GM23248 (cell line): ENCODE results near the gene SERPINB2. TPM values are rescaled to one million over a fixed set of nuclear protein-coding genes. Genes with fewer than 3 reads are reported as not detected.

Source experiments
- DNase-seq: peaks from one replicate; pipeline ENCODE4 v3.0.0-alpha.2; 2015
- H2AFZ ChIP-seq: fragments of 200-600 bp; sonication (generic); 2 replicates; pipeline ENCODE4 v1.6.1; 2016; ENCODE audit warnings: antibody characterized with exemption
- H3F3A ChIP-seq: fragments of 200-600 bp; sonication (generic); 2 replicates; pipeline ENCODE4 v1.6.1; 2016; ENCODE audit warnings: mild to moderate bottlenecking, antibody characterized with exemption, mixed run types; ENCODE audit not compliant: insufficient read depth
- H3K27ac ChIP-seq: fragments of 200-600 bp; sonication (generic); 2 replicates; pipeline ENCODE4 v1.5.1; 2016; ENCODE audit warnings: mild to moderate bottlenecking
- H3K27me3 ChIP-seq: fragments of 200-600 bp; sonication (generic); replicated peaks from 2 replicates; pipeline ENCODE4 v1.6.1; 2016; ENCODE audit warnings: mild to moderate bottlenecking; ENCODE audit not compliant: insufficient read depth
- H3K36me3 ChIP-seq: fragments of 200-600 bp; sonication (generic); 2 replicates; pipeline ENCODE4 v1.6.1; 2016; ENCODE audit warnings: low read depth, mild to moderate bottlenecking
- H3K4me1 ChIP-seq: fragments of 200-600 bp; sonication (generic); 2 replicates; pipeline ENCODE4 v1.6.1; 2016; ENCODE audit warnings: mild to moderate bottlenecking; ENCODE audit not compliant: insufficient read depth
- H3K4me2 ChIP-seq: fragments of 200-600 bp; sonication (generic); one replicate; pipeline ENCODE4 v1.6.1; 2016; ENCODE audit warnings: mild to moderate bottlenecking; ENCODE audit not compliant: unreplicated experiment
- H3K4me3 ChIP-seq: fragments of 200-600 bp; sonication (generic); 2 replicates; pipeline ENCODE4 v1.5.1; 2016; ENCODE audit warnings: mild to moderate bottlenecking
- H3K79me2 ChIP-seq: fragments of 200-600 bp; sonication (generic); 2 replicates; pipeline ENCODE4 v1.6.1; 2016; ENCODE audit warnings: mild to moderate bottlenecking; ENCODE audit not compliant: insufficient read depth
- H3K9ac ChIP-seq: fragments of 200-600 bp; sonication (generic); 2 replicates; pipeline ENCODE4 v1.6.1; 2016; ENCODE audit warnings: mild to moderate bottlenecking
- H3K9me2 ChIP-seq: fragments of 200-600 bp; sonication (generic); 2 replicates; pipeline ENCODE4 v1.6.1; 2016; ENCODE audit warnings: mixed run types, mild to moderate bottlenecking, moderate library complexity; ENCODE audit not compliant: insufficient read depth
- H3K9me3 ChIP-seq: fragments of 200-600 bp; sonication (generic); one replicate; pipeline ENCODE4 v1.6.1; 2017; ENCODE audit warnings: low read depth
- H4K20me1 ChIP-seq: fragments of 200-600 bp; sonication (generic); 2 replicates; pipeline ENCODE4 v1.6.0; 2016; ENCODE audit not compliant: insufficient read depth
- EZH2 ChIP-seq: fragments of 200-600 bp; sonication (generic); IDR thresholded peaks from 2 replicates; pipeline ENCODE4 v1.6.1; 2018; ENCODE audit warnings: antibody characterized with exemption, mild to moderate bottlenecking; ENCODE audit not compliant: insufficient read depth, poor library complexity, severe bottlenecking
- EZH2phosphoT487 ChIP-seq: fragments of 200-600 bp; sonication (generic); IDR thresholded peaks from 2 replicates; pipeline ENCODE4 v1.6.1; 2018; ENCODE audit warnings: antibody characterized with exemption, moderate library complexity, mild to moderate bottlenecking, low read depth; ENCODE audit not compliant: insufficient read depth
- WGBS, 2 experiments: methylation state at CpG; one replicate each; pipeline ENCODE4 v1.1.6; 2015 to 2017; ENCODE audit warnings: low lambda C conversion rate in 2 of 2, low coverage in 1 of 2; ENCODE audit errors: missing lambda C conversion rate in 2 of 2; 5-methylcytosine and 5-hydroxymethylcytosine counted together
- in situ Hi-C: fragments of 300-500 bp; cut with MboI; formaldehyde crosslinking; loops from 2 replicates; pipeline ENCODE4 v1.15.0; 2020
- polyA plus RNA-seq: library from polyadenylated mRNA; unstranded; fragments of >200 nt; fragmentation: Nextera tagmentation; extraction: Ambion mirVana; gene quantifications from 2 replicates; pipeline ENCODE4 v1.2.1, GENCODE V29; 2016
- total RNA-seq: library from RNA; depleted of rRNA; stranded (reverse); fragments of >200 nt; shearing (Covaris generic); gene quantifications from 2 replicates; pipeline ENCODE4 v1.2.3, GENCODE V29; 2014

Gene SERPINB2
- total and polyA plus RNA-seq, 2 experiments from 2014 or later = 6.1 to 10.7 TPM

GRCh38 chr18:63888470-63889190, 1.1 kb downstream of the SERPINB2 start:
- peak; percentile 44 for DNase-seq
- peaks cover 22% of the 10 kb centered on the region for H3K4me1 ChIP-seq
- H3K27me3 ChIP-seq = no peaks in the 10 kb centered on the region
- no peak for TF ChIP-seq EZH2
- TF ChIP-seq EZH2phosphoT487 = no peak
- H3K27ac ChIP-seq = no peak overlapping the region
- 0% methylated on average over 1 of the region's 1 CpG for WGBS, 2 experiments
- no peak overlapping the region for H3K9ac ChIP-seq
- H3K36me3 ChIP-seq = no peaks in the 10 kb centered on the region
- no peaks in the 10 kb centered on the region for H3K9me3 ChIP-seq
- H3F3A ChIP-seq = no peaks in the 10 kb centered on the region
- no peaks in the 10 kb centered on the region for H3K9me2 ChIP-seq
- H4K20me1 ChIP-seq = no peaks in the 10 kb centered on the region
- no peak overlapping the region for H2AFZ ChIP-seq
- peak overlapping the region; percentile 38 for H3K4me3 ChIP-seq
- in situ Hi-C loops = no loop called here
- peak overlapping the region; percentile 50 for H3K4me2 ChIP-seq
- H3K79me2 ChIP-seq = no peaks in the 10 kb centered on the region

- H3K27me3 ChIP-seq = no peaks in the 10 kb centered on the region
- H3K4me3 ChIP-seq = no peak overlapping the region
- TF ChIP-seq EZH2 (no peak), EZH2phosphoT487 (no peak)
- H3K9me2 ChIP-seq = no peaks in the 10 kb centered on the region
- H3K79me2 ChIP-seq = no peaks in the 10 kb centered on the region
- H3F3A ChIP-seq = no peaks in the 10 kb centered on the region
- H3K9me3 ChIP-seq = no peaks in the 10 kb centered on the region
- no peak overlapping the region for H3K9ac ChIP-seq
- 93 to 95% methylated on average over 2 of the region's 2 CpGs for WGBS, 2 experiments
- peaks cover 20% of the 10 kb centered on the region for H3K4me1 ChIP-seq
- H3K36me3 ChIP-seq = no peaks in the 10 kb centered on the region
- H2AFZ ChIP-seq = no peak overlapping the region
- in situ Hi-C loops = no loop called here
- H3K27ac ChIP-seq = no peak overlapping the region
- no peak overlapping the region for H3K4me2 ChIP-seq
- no peaks in the 10 kb centered on the region for H4K20me1 ChIP-seq
- DNase-seq = no peak
Observed at GRCh38 chr18:63889626-63890025, 2.1 kb downstream of the SERPINB2 start.

DNA sequence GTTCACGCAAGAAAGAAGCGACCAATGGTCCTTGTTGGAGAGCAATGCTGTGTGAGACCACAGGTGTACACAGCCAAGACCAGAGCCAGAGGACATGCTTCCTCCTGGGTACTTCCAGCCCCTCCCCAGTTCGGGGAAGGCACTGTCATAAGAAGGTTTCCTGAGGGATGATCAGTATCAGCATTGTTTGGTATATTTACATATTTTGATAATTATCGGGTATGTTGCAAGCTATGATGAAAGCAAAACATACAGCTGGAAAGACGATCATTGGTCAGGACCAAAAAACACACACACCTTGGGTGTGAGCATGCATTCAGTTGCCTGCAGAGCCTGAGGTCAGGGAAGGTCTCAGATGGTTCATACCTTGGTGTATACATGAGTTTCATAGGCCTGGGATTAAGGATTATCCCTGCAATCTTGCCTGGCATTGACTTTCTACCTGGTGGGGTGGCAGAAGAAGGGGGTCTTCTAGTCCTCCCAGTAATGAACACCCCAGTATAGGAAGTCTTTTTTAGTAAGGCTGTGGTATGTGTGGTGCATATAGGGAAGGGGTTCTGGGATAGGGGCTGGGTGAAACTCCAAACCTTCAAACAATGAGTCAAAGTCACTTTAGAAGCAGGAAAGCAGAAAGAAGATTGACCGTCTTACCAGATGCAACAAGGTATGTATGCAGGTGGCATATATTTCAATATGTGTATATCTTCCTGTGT, 2.9 kb downstream of the SERPINB2 start:
- no peak for DNase-seq
- H3K9me2 ChIP-seq = no peaks in the 10 kb centered on the region
- H3K79me2 ChIP-seq = no peaks in the 10 kb centered on the region
- H3K27ac ChIP-seq = no peak overlapping the region
- H3K9ac ChIP-seq = no peak overlapping the region
- H3K27me3 ChIP-seq = no peaks in the 10 kb centered on the region
- H3K4me1 ChIP-seq = peaks cover 20% of the 10 kb centered on the region
- 95% methylated on average over 6 of the region's 6 CpGs for WGBS, 2 experiments
- H3K4me2 ChIP-seq = no peak overlapping the region
- no peak for TF ChIP-seq EZH2phosphoT487
- no peak for TF ChIP-seq EZH2
- no peaks in the 10 kb centered on the region for H3K36me3 ChIP-seq
- in situ Hi-C loops = no loop called here
- H3F3A ChIP-seq = no peaks in the 10 kb centered on the region
- H3K4me3 ChIP-seq = no peak overlapping the region
- H2AFZ ChIP-seq = no peak overlapping the region
- H3K9me3 ChIP-seq = no peaks in the 10 kb centered on the region
- no peaks in the 10 kb centered on the region for H4K20me1 ChIP-seq

GRCh38 chr18:63890950-63891304, 3.4 kb downstream of the SERPINB2 start:
- Histone ChIP-seq H3K9ac (no peak overlapping the region), H4K20me1 (no peaks in the 10 kb centered on the region), H3K27me3 (no peaks in the 10 kb centered on the region), H3K36me3 (no peaks in the 10 kb centered on the region), H3K4me3 (no peak overlapping the region), H3K9me3 (no peaks in the 10 kb centered on the region), H3K4me1 (peaks cover 20% of the 10 kb centered on the region), H3K4me2 (no peak overlapping the region), H3F3A (no peaks in the 10 kb centered on the region), H3K79me2 (no peaks in the 10 kb centered on the region), H3K27ac (no peak overlapping the region), H3K9me2 (no peaks in the 10 kb centered on the region), H2AFZ (no peak overlapping the region)
- no peak for TF ChIP-seq EZH2
- TF ChIP-seq EZH2phosphoT487 = no peak
- no peak for DNase-seq
- WGBS, 2 experiments = 79 to 81% methylated on average over 5 of the region's 5 CpGs
- in situ Hi-C loops = no loop called here
